GM23248 (cell line): Measurements from ENCODE around the gene SLC19A1. TPM values are rescaled to one million over a fixed set of nuclear protein-coding genes. Genes with fewer than 3 reads are reported as not detected.

Experiments
- DNase-seq: peaks from one replicate; pipeline ENCODE4 v3.0.0-alpha.2; 2015
- H2AFZ ChIP-seq: fragments of 200-600 bp; sonication (generic); 2 replicates; pipeline ENCODE4 v1.6.1; 2016; ENCODE audit warnings: antibody characterized with exemption
- H3F3A ChIP-seq: fragments of 200-600 bp; sonication (generic); 2 replicates; pipeline ENCODE4 v1.6.1; 2016; ENCODE audit warnings: mild to moderate bottlenecking, antibody characterized with exemption, mixed run types; ENCODE audit not compliant: insufficient read depth
- H3K27ac ChIP-seq: fragments of 200-600 bp; sonication (generic); 2 replicates; pipeline ENCODE4 v1.5.1; 2016; ENCODE audit warnings: mild to moderate bottlenecking
- H3K27me3 ChIP-seq: fragments of 200-600 bp; sonication (generic); replicated peaks from 2 replicates; pipeline ENCODE4 v1.6.1; 2016; ENCODE audit warnings: mild to moderate bottlenecking; ENCODE audit not compliant: insufficient read depth
- H3K36me3 ChIP-seq: fragments of 200-600 bp; sonication (generic); 2 replicates; pipeline ENCODE4 v1.6.1; 2016; ENCODE audit warnings: low read depth, mild to moderate bottlenecking
- H3K4me1 ChIP-seq: fragments of 200-600 bp; sonication (generic); 2 replicates; pipeline ENCODE4 v1.6.1; 2016; ENCODE audit warnings: mild to moderate bottlenecking; ENCODE audit not compliant: insufficient read depth
- H3K4me2 ChIP-seq: fragments of 200-600 bp; sonication (generic); one replicate; pipeline ENCODE4 v1.6.1; 2016; ENCODE audit warnings: mild to moderate bottlenecking; ENCODE audit not compliant: unreplicated experiment
- H3K4me3 ChIP-seq: fragments of 200-600 bp; sonication (generic); 2 replicates; pipeline ENCODE4 v1.5.1; 2016; ENCODE audit warnings: mild to moderate bottlenecking
- H3K79me2 ChIP-seq: fragments of 200-600 bp; sonication (generic); 2 replicates; pipeline ENCODE4 v1.6.1; 2016; ENCODE audit warnings: mild to moderate bottlenecking; ENCODE audit not compliant: insufficient read depth
- H3K9ac ChIP-seq: fragments of 200-600 bp; sonication (generic); 2 replicates; pipeline ENCODE4 v1.6.1; 2016; ENCODE audit warnings: mild to moderate bottlenecking
- H3K9me2 ChIP-seq: fragments of 200-600 bp; sonication (generic); 2 replicates; pipeline ENCODE4 v1.6.1; 2016; ENCODE audit warnings: mixed run types, mild to moderate bottlenecking, moderate library complexity; ENCODE audit not compliant: insufficient read depth
- H3K9me3 ChIP-seq: fragments of 200-600 bp; sonication (generic); one replicate; pipeline ENCODE4 v1.6.1; 2017; ENCODE audit warnings: low read depth
- H4K20me1 ChIP-seq: fragments of 200-600 bp; sonication (generic); 2 replicates; pipeline ENCODE4 v1.6.0; 2016; ENCODE audit not compliant: insufficient read depth
- EZH2 ChIP-seq: fragments of 200-600 bp; sonication (generic); IDR thresholded peaks from 2 replicates; pipeline ENCODE4 v1.6.1; 2018; ENCODE audit warnings: antibody characterized with exemption, mild to moderate bottlenecking; ENCODE audit not compliant: insufficient read depth, poor library complexity, severe bottlenecking
- EZH2phosphoT487 ChIP-seq: fragments of 200-600 bp; sonication (generic); IDR thresholded peaks from 2 replicates; pipeline ENCODE4 v1.6.1; 2018; ENCODE audit warnings: antibody characterized with exemption, moderate library complexity, mild to moderate bottlenecking, low read depth; ENCODE audit not compliant: insufficient read depth
- whole genome bisulfite sequencing, 2 experiments: methylation state at CpG; one replicate each; pipeline ENCODE4 v1.1.6; 2015 to 2017; ENCODE audit warnings: low lambda C conversion rate in 2 of 2, low coverage in 1 of 2; ENCODE audit errors: missing lambda C conversion rate in 2 of 2; 5-methylcytosine and 5-hydroxymethylcytosine counted together
- in situ Hi-C: fragments of 300-500 bp; cut with MboI; formaldehyde crosslinking; loops from 2 replicates; pipeline ENCODE4 v1.15.0; 2020
- polyA plus RNA-seq: library from polyadenylated mRNA; unstranded; fragments of >200 nt; fragmentation: Nextera tagmentation; extraction: Ambion mirVana; gene quantifications from 2 replicates; pipeline ENCODE4 v1.2.1, GENCODE V29; 2016
- total RNA-seq: library from RNA; depleted of rRNA; stranded (reverse); fragments of >200 nt; shearing (Covaris generic); gene quantifications from 2 replicates; pipeline ENCODE4 v1.2.3, GENCODE V29; 2014

SLC19A1 gene
- total and polyA plus RNA-seq, 2 experiments from 2014 or later, result 7.8 to 8.4 TPM

- H3K27me3 ChIP-seq, result no peaks in the 10 kb centered on the region
- H3K4me2 ChIP-seq, result no peak overlapping the region
- no peak overlapping the region for H3K27ac ChIP-seq
- H3K9ac ChIP-seq, result no peak overlapping the region
- no peaks in the 10 kb centered on the region for H3F3A ChIP-seq
- H3K79me2 ChIP-seq, result no peaks in the 10 kb centered on the region
- no peak overlapping the region for H2AFZ ChIP-seq
- TF ChIP-seq EZH2 (no peak), EZH2phosphoT487 (no peak)
- 92 to 93% methylated on average over 35 of the region's 35 CpGs for WGBS, 2 experiments
- no peaks in the 10 kb centered on the region for H3K9me3 ChIP-seq
- H3K36me3 ChIP-seq, result no peaks in the 10 kb centered on the region
- H3K4me3 ChIP-seq, result no peak overlapping the region
- no peaks in the 10 kb centered on the region for H3K9me2 ChIP-seq
- in situ Hi-C loops, result no loop called here
- no peaks in the 10 kb centered on the region for H4K20me1 ChIP-seq
- no peak for DNase-seq
- H3K4me1 ChIP-seq, result no peaks in the 10 kb centered on the region
Observed at GRCh38 chr21:45511661-45512431, 30.4 kb downstream of the SLC19A1 start.

GRCh38 chr21:45511007-45511406 is 31.2 kb downstream of the SLC19A1 start:
- no peaks in the 10 kb centered on the region for H3K9me2 ChIP-seq
- in situ Hi-C loops, result no loop called here
- H2AFZ ChIP-seq, result no peak overlapping the region
- H3K9me3 ChIP-seq, result no peaks in the 10 kb centered on the region
- H3F3A ChIP-seq, result no peaks in the 10 kb centered on the region
- TF ChIP-seq EZH2phosphoT487 (no peak), EZH2 (no peak)
- no peak overlapping the region for H3K4me3 ChIP-seq
- no peaks in the 10 kb centered on the region for H3K36me3 ChIP-seq
- 78 to 83% methylated on average over 12 of the region's 12 CpGs for WGBS, 2 experiments
- no peak for DNase-seq
- no peaks in the 10 kb centered on the region for H4K20me1 ChIP-seq
- H3K9ac ChIP-seq, result no peak overlapping the region
- no peaks in the 10 kb centered on the region for H3K79me2 ChIP-seq
- H3K27me3 ChIP-seq, result no peaks in the 10 kb centered on the region
- no peak overlapping the region for H3K4me2 ChIP-seq
- H3K27ac ChIP-seq, result no peak overlapping the region
- H3K4me1 ChIP-seq, result no peaks in the 10 kb centered on the region

- WGBS, 2 experiments, result 88% methylated on average over 10 to 11 of the region's 11 CpGs
Observed at GRCh38 chr21:45510466-45510955, 31.7 kb downstream of the SLC19A1 start.

GRCh38 chr21:45509566-45510465 is 32.4 kb downstream of the SLC19A1 start:
- H3K4me1 ChIP-seq, result no peaks in the 10 kb centered on the region
- no peaks in the 10 kb centered on the region for H4K20me1 ChIP-seq
- no peak overlapping the region for H3K4me3 ChIP-seq
- H3K79me2 ChIP-seq, result no peaks in the 10 kb centered on the region
- no peak for TF ChIP-seq EZH2phosphoT487
- no peak for TF ChIP-seq EZH2
- H3K9me2 ChIP-seq, result no peaks in the 10 kb centered on the region
- in situ Hi-C loops, result no loop called here
- no peak overlapping the region for H3K9ac ChIP-seq
- no peak overlapping the region for H2AFZ ChIP-seq
- no peaks in the 10 kb centered on the region for H3K36me3 ChIP-seq
- DNase-seq, result no peak
- H3F3A ChIP-seq, result no peaks in the 10 kb centered on the region
- H3K9me3 ChIP-seq, result no peaks in the 10 kb centered on the region
- H3K27me3 ChIP-seq, result no peaks in the 10 kb centered on the region
- no peak overlapping the region for H3K27ac ChIP-seq
- 95% methylated on average over 47 to 58 of the region's 61 CpGs for WGBS, 2 experiments
- no peak overlapping the region for H3K4me2 ChIP-seq

More at GRCh38 chr21:45510466-45510955, 31.7 kb downstream of the SLC19A1 start:
- Histone ChIP-seq H4K20me1 (no peaks in the 10 kb centered on the region), H3K79me2 (no peaks in the 10 kb centered on the region), H3F3A (no peaks in the 10 kb centered on the region), H3K9me2 (no peaks in the 10 kb centered on the region), H3K4me1 (no peaks in the 10 kb centered on the region), H3K4me3 (no peak overlapping the region), H3K9ac (no peak overlapping the region), H3K36me3 (no peaks in the 10 kb centered on the region), H2AFZ (no peak overlapping the region), H3K9me3 (no peaks in the 10 kb centered on the region), H3K4me2 (no peak overlapping the region), H3K27me3 (no peaks in the 10 kb centered on the region), H3K27ac (no peak overlapping the region)
- TF ChIP-seq EZH2phosphoT487, result no peak
- TF ChIP-seq EZH2, result no peak
- no peak for DNase-seq
- in situ Hi-C loops, result no loop called here
